ENCODE results near the gene GOLT1A.
"Not testable (repeated sequence)": the region's sequence is repeated elsewhere in the genome, so short reads cannot be mapped to it uniquely, and the experiment has no call there.

Gene GOLT1A

GRCh38 chr1:204246876-204247275 lies 33.1 kb upstream of the GOLT1A start:
- no peak for DNase-seq

DNA sequence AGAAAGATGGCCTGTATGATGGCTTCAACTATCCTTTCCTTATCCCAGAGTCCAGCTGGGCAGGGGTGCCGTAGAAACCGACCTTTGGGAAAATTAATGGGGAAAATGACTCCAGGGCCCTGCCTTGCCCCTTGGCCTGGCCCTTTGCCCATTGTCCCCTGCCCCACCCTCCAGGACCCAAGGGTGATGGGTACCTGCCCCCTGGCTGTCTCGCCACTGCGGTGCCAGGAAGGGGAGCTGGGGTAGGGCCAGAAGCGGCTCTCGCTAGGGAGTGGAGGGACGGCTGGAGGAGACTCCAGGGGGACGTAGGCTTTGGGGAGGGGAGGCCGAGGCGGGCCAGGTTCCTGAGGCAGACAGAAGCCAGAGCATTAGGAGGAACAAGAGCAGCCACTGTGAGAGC lies 29.1 kb upstream of the GOLT1A start:
- DNase-seq, result no peak

DNA sequence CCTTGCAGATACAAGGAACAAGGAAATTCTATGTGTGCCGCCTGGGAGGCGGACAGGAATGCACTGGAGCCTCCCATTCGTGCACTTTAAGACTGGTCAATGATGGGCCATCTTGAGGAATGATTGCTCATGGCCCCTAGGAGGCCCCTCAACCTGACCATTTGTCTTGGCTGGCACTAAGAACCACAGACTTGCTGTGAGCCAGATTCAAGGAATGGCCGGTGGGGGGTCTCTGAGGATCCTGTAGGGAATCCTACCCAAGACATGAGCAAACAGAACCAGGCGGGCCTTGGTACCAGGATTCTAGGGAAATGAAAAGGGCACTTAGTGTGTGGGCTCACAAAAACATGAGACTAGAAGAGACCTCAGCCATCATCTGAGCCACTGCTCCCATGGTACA lies 28.1 kb upstream of the GOLT1A start:
- DNase-seq, result no peak

- DNase-seq, result no peak
Measured at GRCh38 chr1:204241050-204241449, 27.3 kb upstream of the GOLT1A start.

DNA sequence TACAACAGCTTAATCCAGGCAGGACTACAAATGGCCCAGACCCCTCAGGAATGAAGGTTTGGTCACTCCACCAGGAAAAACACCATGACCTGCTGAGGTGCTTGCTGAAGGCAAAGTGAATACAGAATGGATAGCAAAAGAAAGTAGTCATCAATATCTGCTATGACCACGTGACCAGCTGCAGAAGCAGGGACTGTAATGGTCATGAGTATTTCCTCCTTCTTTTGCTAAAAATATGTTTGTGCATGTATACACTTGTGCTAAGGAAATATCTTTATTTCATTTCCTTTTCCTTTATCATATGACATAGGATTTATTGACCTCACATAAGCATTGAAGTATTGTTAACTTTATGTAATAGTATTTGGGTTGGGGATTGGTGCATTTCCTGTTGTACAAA lies 26.4 kb upstream of the GOLT1A start:
- no peak for DNase-seq

- not testable (repeated sequence) for DNase-seq
Measured at GRCh38 chr1:204239401-204239800, 25.6 kb upstream of the GOLT1A start.

DNA sequence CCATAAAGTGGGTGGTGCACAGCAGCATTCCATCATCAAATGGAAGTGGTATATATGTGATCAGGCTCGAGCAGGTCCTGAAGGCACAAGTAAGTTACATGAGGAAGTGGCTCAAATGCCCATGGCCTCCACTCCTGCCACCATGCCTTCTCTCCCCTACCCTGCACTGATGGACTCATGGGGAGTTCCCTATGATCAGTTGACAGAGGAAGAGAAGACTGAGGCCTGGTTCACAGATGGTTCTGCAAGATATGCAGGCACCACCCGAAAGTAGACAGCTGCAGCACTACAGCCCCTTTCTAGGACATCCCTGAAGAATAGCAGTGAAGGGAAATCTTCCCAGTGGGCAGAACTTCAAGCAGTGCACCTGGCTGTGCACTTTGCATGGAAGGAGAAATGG lies 24.7 kb upstream of the GOLT1A start:
- DNase-seq, result not testable (repeated sequence)

DNA sequence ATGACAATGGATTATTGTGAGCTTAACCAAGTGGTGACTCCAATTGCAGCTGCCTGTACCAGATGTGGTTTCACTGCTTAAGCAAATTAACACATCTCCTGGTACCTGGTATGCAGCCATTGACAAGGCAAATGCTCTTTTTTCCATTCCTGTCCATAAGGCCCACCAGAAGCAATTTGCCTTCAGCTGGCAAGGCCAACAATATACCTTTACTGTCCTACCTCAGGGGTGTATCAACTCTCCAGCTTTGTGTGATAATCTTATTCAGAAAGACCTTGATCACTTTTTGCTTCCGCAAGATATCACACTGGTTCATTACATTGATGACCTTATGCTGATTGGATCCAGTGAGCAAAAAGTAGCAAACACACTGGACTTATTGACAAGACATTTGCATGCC lies 23.7 kb upstream of the GOLT1A start:
- DNase-seq, result not testable (repeated sequence)

DNA sequence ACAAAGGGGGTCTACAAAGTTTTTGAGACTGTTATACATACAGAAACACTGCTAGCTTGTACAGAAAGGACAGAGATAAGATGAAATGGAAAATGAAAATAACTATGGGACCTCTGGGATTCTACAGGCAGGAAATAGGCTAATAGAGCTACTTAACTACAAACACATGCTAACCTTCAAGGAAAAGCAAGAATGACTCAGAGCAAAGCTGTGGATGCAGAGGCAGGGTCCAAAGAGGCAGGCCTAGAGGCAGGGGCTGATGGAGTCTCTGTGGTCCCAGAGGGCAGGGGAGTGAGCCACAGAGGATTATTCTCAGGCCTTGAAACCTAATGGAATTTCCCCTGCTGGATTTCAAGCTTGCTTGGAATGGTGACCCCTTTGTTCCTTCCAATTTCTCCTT lies 18.7 kb upstream of the GOLT1A start:
- DNase-seq, result no peak

- no peak for DNase-seq
Measured at GRCh38 chr1:204230211-204230610, 16.4 kb upstream of the GOLT1A start.

DNA sequence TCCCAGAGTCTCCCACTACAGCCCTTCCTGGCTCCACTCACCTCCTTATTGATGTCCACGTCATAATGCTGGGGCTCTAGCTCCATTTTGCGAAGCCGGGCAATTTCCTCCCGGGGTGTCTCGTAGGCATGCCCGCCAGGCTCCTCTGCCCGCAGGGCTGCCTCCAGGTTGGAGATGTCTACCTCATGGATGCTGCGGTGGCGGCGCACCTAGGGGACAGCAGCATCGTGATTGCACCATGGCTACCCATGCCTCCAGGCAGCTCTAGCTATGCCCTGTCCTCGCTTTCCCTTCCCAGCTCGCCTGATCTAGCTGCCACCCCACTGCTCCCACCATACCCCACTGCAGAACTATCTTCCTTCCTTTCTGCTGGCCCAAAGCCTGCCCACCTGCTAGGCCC lies 15.1 kb upstream of the GOLT1A start:
- DNase-seq, result no peak

DNA sequence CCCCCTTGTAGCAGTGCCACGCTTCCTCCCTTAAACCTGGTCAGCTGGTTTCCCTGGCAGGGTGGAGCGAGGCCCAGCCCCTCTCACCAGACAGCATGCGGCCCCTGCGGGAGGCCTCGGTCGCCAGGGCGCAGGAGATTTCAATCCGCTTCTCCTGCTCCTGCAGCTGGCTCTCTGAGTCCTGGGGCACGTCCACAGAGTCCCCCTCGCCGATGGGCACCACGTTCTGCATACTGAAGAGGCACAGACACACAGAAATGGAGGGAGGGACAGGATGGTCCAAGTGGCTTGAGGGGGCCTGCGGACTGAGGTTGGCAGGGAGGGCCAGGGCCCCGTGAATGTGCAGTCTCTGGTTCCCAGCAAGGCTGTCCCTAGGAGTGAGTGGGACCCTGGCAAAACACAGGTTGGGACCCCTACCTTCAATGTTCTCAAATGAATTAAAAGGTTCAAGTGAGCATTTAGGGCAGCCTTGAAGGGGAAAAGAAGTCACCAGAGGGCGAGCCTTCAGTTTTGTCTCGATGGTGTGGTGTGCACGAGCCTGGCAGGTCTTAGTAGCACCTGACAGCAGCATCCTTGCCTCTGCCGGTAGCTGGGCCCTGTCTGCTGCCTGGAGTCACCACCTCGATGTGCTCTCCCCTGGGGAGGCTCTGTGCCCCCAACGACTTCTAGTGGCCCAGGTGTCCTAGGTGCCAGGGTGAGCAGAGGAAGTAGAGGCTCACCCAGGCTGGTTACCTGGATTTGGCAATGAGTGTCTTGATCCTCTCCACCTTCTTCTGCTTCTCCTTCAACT lies 14.4 kb upstream of the GOLT1A start:
- DNase-seq, result no peak

- DNase-seq, result no peak
Measured at GRCh38 chr1:204227351-204227750, 13.6 kb upstream of the GOLT1A start.

- no peak for DNase-seq
Measured at GRCh38 chr1:204225841-204226735, 12.3 kb upstream of the GOLT1A start.

GRCh38 chr1:204224655-204225054 lies 10.9 kb upstream of the GOLT1A start:
- DNase-seq, result no peak

DNA sequence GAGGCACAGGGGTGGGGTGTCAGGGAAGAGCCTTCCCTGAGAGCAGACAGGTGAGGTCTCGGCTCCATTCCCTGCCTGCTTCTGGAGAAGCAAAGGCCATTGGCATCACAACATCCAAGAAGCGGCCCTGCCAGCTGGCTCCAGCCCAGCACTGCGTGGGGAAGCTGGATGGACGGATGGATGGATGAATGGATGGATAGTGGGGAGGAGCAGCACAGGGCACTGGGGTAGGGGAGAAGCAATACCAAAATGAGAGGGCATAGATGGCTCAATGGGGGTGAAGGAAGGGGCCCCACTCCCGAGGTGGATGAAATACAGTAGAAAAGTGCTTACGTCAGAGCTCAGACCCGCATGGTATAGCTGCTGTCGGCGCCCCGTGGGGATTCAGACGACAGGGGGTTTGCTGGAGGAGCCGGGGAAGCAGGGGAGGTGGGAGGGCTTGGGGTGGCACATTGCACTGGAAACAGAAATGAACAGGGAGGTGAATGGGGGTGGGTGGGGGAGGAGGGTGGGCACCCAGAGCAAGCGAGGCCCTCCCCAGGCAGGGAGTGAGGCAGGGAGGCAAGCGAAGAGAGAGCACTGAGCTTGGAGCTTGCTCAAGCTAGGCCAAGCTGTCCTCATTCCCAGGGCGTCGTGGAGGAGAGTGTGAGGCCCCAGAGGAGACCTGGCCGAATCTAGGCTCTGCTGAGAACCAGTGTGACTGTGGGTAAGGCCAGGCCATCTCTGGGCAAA lies 9.5 kb upstream of the GOLT1A start:
- no peak for DNase-seq

DNA sequence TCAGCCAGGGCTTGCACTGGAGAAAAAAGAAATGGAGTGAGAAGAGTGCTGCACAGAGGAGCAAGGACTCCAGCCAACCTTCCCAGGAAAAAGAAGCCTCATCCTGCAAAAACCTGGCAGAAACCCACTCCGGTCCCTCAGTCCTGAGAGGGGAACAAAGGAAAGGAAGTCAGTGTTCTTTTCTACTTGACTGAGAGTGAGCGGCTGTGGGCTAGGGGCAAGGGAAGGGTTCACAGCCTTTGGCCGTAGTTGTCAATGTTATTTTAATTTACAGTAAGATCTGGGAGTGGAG lies 8.9 kb upstream of the GOLT1A start:
- no peak for DNase-seq

- DNase-seq, result no peak
Measured at GRCh38 chr1:204222006-204222763, 8.4 kb upstream of the GOLT1A start.

DNA sequence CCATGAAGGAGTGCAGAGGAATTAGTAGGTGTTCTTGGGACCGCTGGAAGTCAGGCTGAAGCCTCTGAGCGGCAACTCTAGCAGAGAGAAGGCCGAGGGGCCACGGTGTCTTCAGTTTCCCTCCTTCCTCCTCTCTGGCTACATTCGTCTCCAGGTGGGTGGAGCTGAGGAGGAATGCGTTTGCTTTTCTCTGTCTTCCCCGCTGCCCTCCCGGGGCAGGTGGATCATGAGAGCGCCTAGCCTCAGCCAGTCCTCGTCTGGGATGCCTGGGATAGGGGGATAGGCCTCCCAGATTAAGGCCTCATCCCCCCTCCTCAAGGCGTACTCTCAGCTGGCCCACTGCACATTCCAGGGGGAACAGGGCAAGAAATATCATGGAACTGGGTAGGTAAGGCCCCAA lies 7.5 kb upstream of the GOLT1A start:
- DNase-seq, result no peak

- DNase-seq, result no peak
Measured at GRCh38 chr1:204219971-204220616, 6.3 kb upstream of the GOLT1A start.

DNA sequence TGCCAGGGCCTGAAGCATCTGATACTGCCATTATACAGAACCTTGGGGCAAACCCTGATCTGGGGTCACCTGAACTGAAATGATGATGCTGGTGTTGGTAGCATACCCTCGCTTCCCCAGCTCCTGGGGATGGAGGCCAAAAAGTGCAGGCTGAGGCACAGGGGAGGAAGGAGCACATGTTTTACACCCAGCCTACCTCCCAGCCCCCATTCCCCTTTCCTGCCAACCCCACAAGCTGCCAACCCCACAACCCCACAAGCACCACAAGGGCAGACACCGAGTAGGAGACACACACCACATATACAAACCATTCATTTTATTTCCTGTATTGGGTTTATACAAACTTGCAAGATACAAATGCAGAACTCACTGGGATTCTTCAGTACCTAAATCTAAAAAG lies 4.8 kb upstream of the GOLT1A start:
- DNase-seq, result no peak

DNA sequence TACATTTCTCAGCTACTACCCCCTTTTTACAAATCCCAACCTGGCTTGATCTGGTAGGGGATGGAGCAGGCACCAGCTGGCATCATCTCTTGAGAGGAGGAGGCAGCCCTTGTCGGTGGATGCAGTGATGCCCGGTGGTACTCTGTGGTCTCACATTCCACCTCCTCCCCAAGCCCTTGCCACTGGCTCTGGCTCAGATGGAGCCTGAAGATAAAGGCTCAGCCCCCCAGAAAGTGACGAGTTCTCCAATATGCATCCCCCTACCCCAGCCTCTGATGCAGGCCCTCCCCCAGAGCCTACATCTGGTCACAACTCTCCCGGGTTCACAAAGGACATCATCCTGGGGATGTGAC lies 3.8 kb upstream of the GOLT1A start:
- DNase-seq, result no peak
